Fibroblast of skin of left quadriceps (primary cell): ENCODE data around the gene SH3RF2.
"Not testable (repeated sequence)": the region's sequence is repeated elsewhere in the genome, so short reads cannot be mapped to it uniquely, and the experiment has no call there.

Experiments used
- DNase-seq, 2 experiments: peaks; one replicate each; pipeline ENCODE4 v3.0.0-alpha.2; 2013; ENCODE audit warnings: low read depth in 2 of 2

SH3RF2 gene

GRCh38 chr5:145978708-145979107, 42.3 kb downstream of the SH3RF2 start:
- DNase-seq = no peak

- DNase-seq = no peak
Measured at GRCh38 chr5:145979270-145980223, 43.2 kb downstream of the SH3RF2 start.

GRCh38 chr5:145980259-145980658, 43.9 kb downstream of the SH3RF2 start:
- DNase-seq = no peak

GRCh38 chr5:145980718-145981117, 44.3 kb downstream of the SH3RF2 start:
- DNase-seq = no peak

GRCh38 chr5:145981589-145982571, 45.5 kb downstream of the SH3RF2 start:
- DNase-seq = no peak

GRCh38 chr5:145982572-145983318, 46.4 kb downstream of the SH3RF2 start:
- no peak for DNase-seq

GRCh38 chr5:145983446-145983845, 47.1 kb downstream of the SH3RF2 start:
- DNase-seq = no peak

GRCh38 chr5:145984072-145984471, 47.7 kb downstream of the SH3RF2 start:
- DNase-seq = no peak

- DNase-seq = no peak
Measured at GRCh38 chr5:145987856-145988255, 51.5 kb downstream of the SH3RF2 start.

- DNase-seq = no peak
Measured at GRCh38 chr5:145988993-145989392, 52.6 kb downstream of the SH3RF2 start.

GRCh38 chr5:145989428-145989827, 53.0 kb downstream of the SH3RF2 start:
- no peak for DNase-seq

- DNase-seq = no peak
Measured at GRCh38 chr5:145990170-145990569, 53.8 kb downstream of the SH3RF2 start.

GRCh38 chr5:145991044-145991575, 54.7 kb downstream of the SH3RF2 start:
- DNase-seq = peak; percentile 31 to 35

- DNase-seq = not testable (repeated sequence)
Measured at GRCh38 chr5:145993538-145993937, 57.2 kb downstream of the SH3RF2 start.

- no peak for DNase-seq
Measured at GRCh38 chr5:145996135-145996534, 59.8 kb downstream of the SH3RF2 start.

- no peak for DNase-seq
Measured at GRCh38 chr5:145999208-145999607, 62.8 kb downstream of the SH3RF2 start.

- no peak for DNase-seq
Measured at GRCh38 chr5:146000072-146000471, 63.7 kb downstream of the SH3RF2 start.

- no peak for DNase-seq
Measured at GRCh38 chr5:146001544-146002190, 65.3 kb downstream of the SH3RF2 start.

GRCh38 chr5:146002491-146002890, 66.1 kb downstream of the SH3RF2 start:
- no peak for DNase-seq

GRCh38 chr5:146003852-146004251, 67.5 kb downstream of the SH3RF2 start:
- DNase-seq = no peak

- no peak for DNase-seq
Measured at GRCh38 chr5:146005264-146005663, 68.9 kb downstream of the SH3RF2 start.
